ENCODE measurements around the gene TADA3.

DNA sequence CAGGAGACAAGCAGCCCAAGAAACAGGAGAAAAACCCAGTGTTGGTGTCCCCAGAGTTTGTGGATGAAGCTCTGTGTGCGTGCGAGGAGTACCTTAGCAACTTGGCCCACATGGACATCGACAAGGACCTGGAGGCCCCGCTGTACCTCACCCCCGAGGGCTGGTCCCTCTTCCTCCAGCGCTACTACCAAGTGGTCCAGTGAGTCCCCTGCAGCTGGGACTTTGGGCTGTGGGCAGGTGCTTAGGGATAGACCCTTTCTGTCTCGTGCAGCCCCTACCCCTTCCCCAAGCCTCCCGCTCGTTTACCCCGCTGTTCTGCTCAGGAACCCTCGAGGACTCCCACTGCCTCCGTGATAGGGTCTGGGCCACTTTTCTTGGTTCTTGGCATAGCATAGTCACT, 28.3 kb upstream of the TADA3 start:
- TF ChIP-seq, protein P1, sequence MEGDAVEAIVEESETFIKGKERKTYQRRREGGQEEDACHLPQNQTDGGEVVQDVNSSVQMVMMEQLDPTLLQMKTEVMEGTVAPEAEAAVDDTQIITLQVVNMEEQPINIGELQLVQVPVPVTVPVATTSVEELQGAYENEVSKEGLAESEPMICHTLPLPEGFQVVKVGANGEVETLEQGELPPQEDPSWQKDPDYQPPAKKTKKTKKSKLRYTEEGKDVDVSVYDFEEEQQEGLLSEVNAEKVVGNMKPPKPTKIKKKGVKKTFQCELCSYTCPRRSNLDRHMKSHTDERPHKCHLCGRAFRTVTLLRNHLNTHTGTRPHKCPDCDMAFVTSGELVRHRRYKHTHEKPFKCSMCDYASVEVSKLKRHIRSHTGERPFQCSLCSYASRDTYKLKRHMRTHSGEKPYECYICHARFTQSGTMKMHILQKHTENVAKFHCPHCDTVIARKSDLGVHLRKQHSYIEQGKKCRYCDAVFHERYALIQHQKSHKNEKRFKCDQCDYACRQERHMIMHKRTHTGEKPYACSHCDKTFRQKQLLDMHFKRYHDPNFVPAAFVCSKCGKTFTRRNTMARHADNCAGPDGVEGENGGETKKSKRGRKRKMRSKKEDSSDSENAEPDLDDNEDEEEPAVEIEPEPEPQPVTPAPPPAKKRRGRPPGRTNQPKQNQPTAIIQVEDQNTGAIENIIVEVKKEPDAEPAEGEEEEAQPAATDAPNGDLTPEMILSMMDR (IDR thresholded peaks at IDR 0.05): no peak
- TF ChIP-seq POLR2A (IDR thresholded peaks at IDR 0.05) (no peak), POLR2AphosphoS5 (IDR thresholded peaks at IDR 0.05; ENCODE audit: insufficient read depth in 1 of 2, low read depth in 1 of 2) (no peak)

Data from vagina (tissue), 2 donors.